Activated CD4-positive, alpha-beta T cell treated with anti-CD3 and anti-CD28 coated beads for 1 hour (primary cell): ENCODE data around the gene SMIM12.

Source experiments
- DNase-seq: peaks from one replicate; pipeline ENCODE4 v3.0.0-alpha.2; 2020

The SMIM12 gene

GRCh38 chr1:34859446-34860200, at the start of gene SMIM12:
Gene SMIM12, minus strand, starts transcription at chr1:34859749. Its CDS starts 3,772 bp downstream, at chr1:34855977.
- DNase-seq, result peak; percentile 83

- DNase-seq, result no peak
Observed at GRCh38 chr1:34908369-34908768, 48.8 kb upstream of the SMIM12 start.

- DNase-seq, result no peak
Observed at GRCh38 chr1:34907487-34908090, 48.0 kb upstream of the SMIM12 start.

- DNase-seq, result no peak
Observed at GRCh38 chr1:34906756-34907155, 47.2 kb upstream of the SMIM12 start.

DNA sequence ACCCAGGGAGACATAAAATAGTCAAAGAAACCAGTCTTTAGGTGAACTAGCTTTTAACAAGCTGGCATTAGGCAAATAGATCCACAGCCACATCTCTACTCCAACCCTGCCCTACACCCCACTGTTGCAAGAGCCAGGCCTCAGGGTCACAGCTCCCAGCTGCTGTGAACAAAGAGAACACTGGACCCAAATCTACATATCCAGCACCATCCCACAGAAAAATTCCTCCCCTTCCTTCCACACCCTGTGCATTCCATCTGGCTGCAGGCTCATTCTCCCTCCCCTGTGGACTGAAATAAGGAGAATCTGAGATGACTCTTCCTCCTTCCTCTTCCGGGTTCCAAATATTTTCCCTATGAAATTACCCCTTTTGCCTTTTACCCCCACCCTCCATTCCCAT, 46.7 kb upstream of the SMIM12 start:
- no peak for DNase-seq

DNA sequence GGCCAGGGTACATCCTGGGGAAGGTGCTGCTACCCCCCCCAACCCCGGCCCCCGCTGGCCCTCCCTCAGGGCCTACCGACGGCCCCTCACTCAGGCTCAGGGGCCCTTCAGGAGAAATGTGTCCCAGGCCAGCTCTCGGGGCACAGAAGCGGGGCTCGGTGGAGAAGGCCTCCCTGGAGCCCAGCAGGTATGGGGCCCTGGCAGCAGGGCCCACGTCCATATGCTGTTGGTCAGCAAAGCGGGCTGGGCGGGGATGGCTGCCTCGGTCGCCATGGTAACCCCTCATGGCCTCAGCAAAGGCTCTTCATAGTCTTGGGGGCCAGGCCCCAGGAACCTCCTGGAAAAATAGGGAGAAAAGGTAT, 45.5 kb upstream of the SMIM12 start:
- DNase-seq, result no peak

DNA sequence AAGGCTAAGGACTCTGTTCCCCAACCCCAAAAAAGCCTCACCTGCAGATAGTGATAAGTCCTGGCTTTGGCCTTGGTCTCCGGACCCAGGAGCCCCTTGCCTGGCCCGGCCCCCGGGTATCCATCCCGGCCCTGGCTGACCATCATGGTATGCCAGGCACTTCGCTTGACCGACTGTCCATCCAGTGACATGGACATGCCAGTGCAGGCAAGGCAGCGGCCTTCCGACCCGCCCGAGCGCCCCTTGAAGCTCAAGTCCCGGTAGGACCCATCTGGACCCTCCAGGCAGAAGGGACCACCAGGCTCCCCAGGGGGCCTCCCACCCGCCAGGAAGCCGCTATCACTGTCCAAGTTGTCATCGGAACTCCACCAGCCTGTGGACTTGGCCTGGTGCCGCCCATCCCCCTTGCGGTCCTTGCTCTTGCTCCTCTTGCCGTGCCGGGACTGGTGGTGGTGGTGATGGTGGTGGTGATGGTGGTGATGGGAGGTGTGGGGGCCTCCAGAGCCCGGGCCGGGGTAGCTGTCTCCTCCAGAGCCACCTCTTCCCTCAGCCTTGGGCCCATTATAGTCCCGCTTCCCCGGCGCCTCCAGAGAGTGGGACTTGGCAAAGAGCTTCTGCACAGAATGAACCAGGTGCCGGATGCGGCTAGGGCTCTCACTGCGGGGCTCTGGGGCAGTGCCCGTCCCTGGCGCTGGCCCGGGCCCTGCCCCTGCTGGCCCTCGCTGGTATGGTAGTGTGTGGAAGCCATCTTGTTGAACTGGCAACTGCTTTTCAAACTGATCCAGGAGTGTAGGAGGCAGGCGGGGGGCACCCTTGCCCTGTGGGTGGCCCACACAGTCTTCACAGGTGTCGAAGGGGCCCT, 44.9 kb upstream of the SMIM12 start:
- no peak for DNase-seq

DNA sequence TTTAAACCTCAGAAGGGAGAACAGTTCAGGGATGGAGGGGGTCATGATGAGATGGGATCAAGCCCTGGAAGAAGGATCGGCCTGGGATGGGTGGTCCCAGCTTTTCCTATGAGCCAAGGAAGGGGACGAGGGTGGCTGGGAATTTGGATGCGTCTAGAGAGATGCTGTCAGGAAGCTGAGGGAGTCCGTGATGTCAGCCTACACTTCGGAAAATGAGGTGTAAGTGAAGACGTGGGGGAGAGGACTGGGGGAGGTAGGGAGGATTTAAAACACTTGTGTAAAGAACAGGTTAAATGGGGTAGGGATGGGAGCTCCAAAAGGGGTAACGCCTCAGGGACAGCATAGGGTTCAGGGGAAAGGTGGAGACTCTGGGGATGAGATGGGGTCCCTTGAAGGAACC, 42.4 kb upstream of the SMIM12 start:
- DNase-seq, result no peak

DNA sequence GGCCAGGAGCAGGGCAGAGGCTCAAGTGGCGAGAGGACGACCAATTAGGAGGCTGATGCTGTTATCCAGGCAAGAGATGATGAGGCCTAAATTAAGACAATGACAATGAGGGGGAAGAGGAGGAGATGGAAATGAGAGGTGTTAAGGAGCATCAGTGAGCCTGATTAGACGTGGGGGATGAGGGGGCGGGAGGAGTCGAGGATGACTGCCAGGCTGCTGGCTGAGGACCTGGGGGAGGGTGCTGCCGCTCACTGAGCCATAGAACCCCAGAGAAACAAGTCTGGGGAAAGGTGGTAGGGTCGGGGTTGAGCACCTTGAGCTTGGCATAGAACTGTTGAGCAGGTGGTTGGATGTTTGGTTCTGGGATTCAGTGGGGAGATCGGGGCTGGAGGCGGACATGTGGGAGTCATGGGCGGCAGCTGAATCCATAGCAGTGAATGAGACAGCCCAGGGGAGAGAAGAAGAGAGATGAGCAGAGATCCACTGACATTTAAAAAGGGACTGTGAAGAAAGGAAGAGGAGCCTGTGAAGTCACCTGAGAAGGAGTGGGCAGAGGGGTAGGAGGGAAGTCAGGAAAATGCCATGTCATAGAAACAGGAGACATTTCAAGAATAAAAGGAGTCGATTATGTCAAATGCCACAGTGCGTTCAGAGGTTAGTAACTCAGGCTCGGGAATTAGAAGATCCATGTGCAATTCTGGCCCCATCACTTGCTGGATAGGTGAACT, 41.4 kb upstream of the SMIM12 start:
- no peak for DNase-seq

- no peak for DNase-seq
Observed at GRCh38 chr1:34899906-34900305, 40.4 kb upstream of the SMIM12 start.

DNA sequence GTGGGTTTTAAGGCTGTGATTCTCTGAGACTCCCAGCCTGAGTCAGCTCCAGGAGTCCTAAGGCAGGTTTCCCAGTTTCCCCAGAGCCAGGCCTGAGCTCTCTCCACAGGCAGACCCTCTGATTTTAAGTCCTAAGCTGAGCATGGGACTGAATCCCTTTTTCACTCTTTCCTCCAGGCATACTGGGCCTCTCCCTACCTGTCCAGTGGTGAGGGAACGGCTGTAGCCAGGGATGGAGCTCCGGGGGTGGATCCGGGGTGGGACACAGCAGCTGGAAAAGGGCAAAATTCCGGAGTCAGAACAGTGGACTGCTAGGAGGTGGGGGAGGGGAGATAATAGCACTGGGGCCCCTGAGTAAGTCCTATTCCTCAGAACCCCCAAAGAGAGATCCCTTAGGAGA, 39.9 kb upstream of the SMIM12 start:
- DNase-seq, result no peak

DNA sequence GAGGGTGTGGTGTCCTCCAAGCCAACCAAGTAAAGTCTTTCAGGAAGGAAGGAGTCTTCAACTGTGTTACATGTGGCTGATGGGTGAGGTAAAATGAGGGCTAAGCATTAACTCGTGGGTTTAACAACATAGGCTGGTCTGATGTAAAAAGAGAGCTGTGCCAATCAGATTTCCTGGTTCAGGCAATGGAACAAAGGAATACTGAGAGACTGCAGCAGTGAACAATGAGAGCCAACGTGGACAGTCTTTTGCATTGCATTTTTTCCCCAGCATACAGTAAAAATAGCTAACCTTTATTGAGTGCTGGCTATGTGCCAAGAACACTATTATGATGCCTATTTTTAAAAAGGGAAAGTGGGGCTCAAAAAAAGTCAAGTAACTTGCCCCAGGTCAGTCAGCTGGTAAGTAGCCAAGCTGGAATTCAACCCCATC, 38.8 kb upstream of the SMIM12 start:
- no peak for DNase-seq

- no peak for DNase-seq
Observed at GRCh38 chr1:34896612-34897011, 37.1 kb upstream of the SMIM12 start.

- no peak for DNase-seq
Observed at GRCh38 chr1:34889705-34890104, 30.2 kb upstream of the SMIM12 start.

DNA sequence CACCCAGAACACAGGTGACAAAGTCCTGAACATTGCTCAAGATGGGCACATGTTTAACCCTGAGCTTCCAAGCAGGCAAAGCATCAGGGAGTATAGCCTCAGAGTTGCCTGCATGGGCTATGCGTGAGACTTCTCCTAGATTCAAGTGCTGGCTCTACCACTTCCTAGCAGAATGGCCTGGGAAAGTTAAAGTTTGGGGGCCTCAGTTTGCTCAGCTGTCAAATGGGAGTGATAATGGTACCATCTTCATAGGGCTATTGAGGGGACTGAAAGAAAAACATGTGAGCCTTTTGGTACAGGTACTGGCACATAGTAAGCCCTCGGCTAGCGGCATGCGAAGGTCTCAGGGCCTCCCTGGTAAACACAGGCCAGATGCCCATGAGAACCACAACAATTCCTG, 28.0 kb upstream of the SMIM12 start:
- DNase-seq, result no peak

DNA sequence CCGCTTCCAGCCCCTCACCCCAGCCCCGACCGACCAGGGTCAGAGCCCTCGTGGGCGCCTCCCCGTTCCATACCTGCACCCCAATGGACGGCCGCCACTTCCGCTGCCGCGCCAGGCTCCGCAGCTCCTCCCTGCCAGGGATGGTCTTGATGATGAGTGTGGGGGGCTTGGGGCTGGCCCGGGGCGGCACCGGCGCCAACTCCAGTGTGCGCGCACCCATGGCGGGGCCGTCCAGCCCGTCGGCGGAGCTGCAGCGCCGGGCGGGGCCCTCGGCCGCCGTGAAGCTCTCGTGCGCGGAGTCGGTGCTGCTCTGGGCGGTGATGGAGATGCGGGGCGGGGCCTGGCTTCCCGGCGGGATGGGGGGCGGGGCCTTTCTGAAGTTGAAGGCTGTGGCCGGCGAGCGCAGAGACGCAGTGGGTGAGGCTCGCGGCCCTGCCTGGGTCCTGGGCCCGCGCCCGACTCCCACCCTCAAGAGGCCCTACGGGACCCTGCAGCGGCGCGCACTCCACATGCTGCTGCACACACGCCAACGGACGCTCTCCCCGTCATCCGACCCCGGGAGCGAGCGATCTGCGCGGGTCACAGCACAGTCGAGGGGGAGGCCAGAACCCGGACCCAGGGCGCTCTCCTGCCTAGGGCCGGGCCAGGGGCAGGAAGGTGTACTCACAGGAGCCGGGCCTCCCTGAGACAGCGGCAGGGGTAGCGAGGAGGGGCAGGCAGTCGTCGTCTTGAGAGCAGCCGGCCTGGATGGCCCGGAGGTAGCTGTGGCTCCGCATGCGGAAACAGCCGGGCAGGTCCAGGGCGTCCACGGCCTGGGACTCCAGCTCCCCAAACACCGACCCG, 26.1 kb upstream of the SMIM12 start:
- DNase-seq, result no peak

- DNase-seq, result no peak
Observed at GRCh38 chr1:34884961-34885360, 25.4 kb upstream of the SMIM12 start.

GRCh38 chr1:34884536-34884935, 25.0 kb upstream of the SMIM12 start:
- no peak for DNase-seq

DNA sequence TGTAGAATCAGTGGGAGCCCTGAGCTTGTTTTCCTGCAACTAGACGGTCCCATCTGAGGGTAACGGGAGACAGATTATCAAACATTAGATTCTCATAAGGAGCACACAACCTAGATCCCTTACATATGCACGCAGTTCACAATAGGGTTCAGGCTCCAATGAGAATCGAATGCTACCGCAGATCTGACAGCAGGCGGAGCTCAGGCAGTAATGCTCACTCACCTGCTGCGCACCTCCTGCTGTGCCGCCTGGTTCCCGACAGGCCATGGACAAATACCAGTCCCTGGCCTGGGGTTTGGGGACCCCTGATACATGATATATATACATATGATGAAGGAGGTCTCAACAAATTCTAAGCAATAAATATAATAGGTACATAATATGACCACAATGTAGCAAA, 19.7 kb upstream of the SMIM12 start:
- DNase-seq, result no peak

DNA sequence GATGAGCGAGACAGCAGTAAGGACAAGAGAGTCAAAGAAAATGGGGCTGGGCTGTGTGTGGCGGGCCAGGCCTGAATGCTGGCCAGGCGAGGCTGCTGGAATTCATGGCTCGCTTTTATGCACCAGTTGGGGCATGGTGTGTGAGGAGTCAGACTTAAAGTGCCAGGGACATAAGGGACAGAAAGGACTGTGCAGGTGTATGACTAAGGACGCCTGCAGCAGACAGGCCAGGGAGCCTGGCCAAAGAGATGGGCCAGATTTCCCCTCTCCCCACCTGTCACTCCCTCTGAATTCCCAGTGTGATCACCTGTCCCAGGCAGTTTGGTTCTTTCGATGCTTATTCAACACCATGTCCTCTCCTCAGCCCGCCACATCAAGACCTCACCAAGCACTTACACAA, 16.9 kb upstream of the SMIM12 start:
- no peak for DNase-seq

GRCh38 chr1:34874296-34874952, 14.9 kb upstream of the SMIM12 start:
- no peak for DNase-seq

DNA sequence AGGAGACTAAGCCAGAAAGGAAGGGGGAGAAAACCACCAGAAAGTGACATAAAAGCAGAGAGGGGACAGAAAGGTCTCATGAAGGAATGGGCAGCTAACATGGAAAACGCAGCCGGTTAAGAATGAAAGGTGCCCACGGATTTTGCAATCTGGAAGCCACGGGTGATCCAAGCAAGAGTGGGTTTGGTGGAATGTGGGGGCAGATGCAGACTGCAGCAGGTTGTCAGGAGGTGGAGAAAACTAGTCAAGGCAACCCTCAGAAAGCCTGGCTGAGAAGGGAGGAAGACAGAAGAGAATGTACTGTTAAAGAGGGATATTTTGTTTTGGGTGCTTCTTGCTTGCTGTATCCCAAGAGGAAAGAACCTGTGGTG, 12.6 kb upstream of the SMIM12 start:
- DNase-seq, result no peak
